PC-3 (cell line): ENCODE results near the gene ID2. TPM values are rescaled to one million over a fixed set of nuclear protein-coding genes. Genes with fewer than 3 reads are reported as not detected.
A peak's percentile ranks its signal among the peaks of the same experiment; 100 is the strongest.

Source experiments
- ATAC-seq: fragments of 200-7000 bp; cut with Tn5 transposase; 2 replicates; pipeline ENCODE4 v1.9.1; 2020; ENCODE audit warnings: mild to moderate bottlenecking, moderate library complexity
- BruUV-seq: library from RNA; stranded (reverse); fragments of 400-500 nt; replicated peaks from 2 replicates; lab custom pipeline; 2021; lab: Mats Ljungman, UMichigan
- CTCF ChIA-PET: fragments of 300-600 bp; sonication (Branson Sonifier 250); formaldehyde crosslinking; loops from one replicate; lab custom pipeline; 2022; ENCODE audit warnings: antibody characterized with exemption; lab: Charles Lee
- POLR2A ChIA-PET: fragments of 300-600 bp; sonication (Branson Sonifier 250); formaldehyde crosslinking; loops from one replicate; lab custom pipeline; 2022; ENCODE audit warnings: antibody characterized with exemption; ENCODE audit not compliant: unreplicated experiment; lab: Charles Lee
- DNase-seq: peaks from one replicate; pipeline ENCODE4 v3.0.0-alpha.2; 2015
- H2AFZ ChIP-seq: fragments of 300-600 bp; sonication (generic); 2 replicates; pipeline ENCODE4 v1.6.0; 2016; ENCODE audit warnings: antibody characterized with exemption, low read length
- H3F3A ChIP-seq: fragments of 300-600 bp; sonication (generic); one replicate; pipeline ENCODE4 v1.6.0; 2017; ENCODE audit warnings: antibody characterized with exemption, low read length, control low read depth, mild to moderate bottlenecking; ENCODE audit not compliant: unreplicated experiment
- H3K27ac ChIP-seq: fragments of 300-600 bp; sonication (generic); 2 replicates; pipeline ENCODE4 v1.5.1; 2016; ENCODE audit warnings: mild to moderate bottlenecking, low read length
- H3K27me3 ChIP-seq: fragments of 300-600 bp; sonication (generic); 2 replicates; pipeline ENCODE4 v1.6.1; 2016; ENCODE audit warnings: low read length, mixed read lengths
- H3K36me3 ChIP-seq: fragments of 300-600 bp; sonication (generic); 2 replicates; pipeline ENCODE4 v1.6.1; 2016; ENCODE audit warnings: low read depth, mixed run types, low read length, mixed read lengths
- H3K4me1 ChIP-seq: fragments of 300-600 bp; sonication (generic); 2 replicates; pipeline ENCODE4 v1.5.1; 2016; ENCODE audit warnings: low read length; ENCODE audit not compliant: insufficient read depth
- H3K4me2 ChIP-seq: fragments of 300-600 bp; sonication (generic); 2 replicates; pipeline ENCODE4 v1.6.0; 2016; ENCODE audit warnings: low read length
- H3K4me3 ChIP-seq: fragments of 300-600 bp; sonication (generic); 2 replicates; pipeline ENCODE4 v1.5.1; 2016; ENCODE audit warnings: mild to moderate bottlenecking, low read length, mixed read lengths
- H3K79me2 ChIP-seq: fragments of 300-600 bp; sonication (generic); 2 replicates; pipeline ENCODE4 v1.6.1; 2017; ENCODE audit warnings: low read length, mixed read lengths
- H3K9ac ChIP-seq: fragments of 300-600 bp; sonication (generic); 2 replicates; pipeline ENCODE4 v1.6.0; 2016; ENCODE audit warnings: mild to moderate bottlenecking, low read length
- H3K9me2 ChIP-seq: fragments of 300-600 bp; sonication (generic); replicated peaks from 2 replicates; pipeline ENCODE4 v1.6.1; 2016; ENCODE audit warnings: mixed run types, low read length, mixed read lengths
- H3K9me3 ChIP-seq: fragments of 300-600 bp; sonication (generic); 2 replicates; pipeline ENCODE4 v1.6.1; 2016; ENCODE audit warnings: low read length, mixed read lengths
- H4K20me1 ChIP-seq: fragments of 300-600 bp; sonication (generic); 2 replicates; pipeline ENCODE4 v1.6.1; 2016; ENCODE audit warnings: low read length, mixed read lengths
- CTCF ChIP-seq: fragments of 300-600 bp; sonication (generic); conservative IDR thresholded peaks from 2 replicates; pipeline ENCODE4 v1.5.1; 2017; ENCODE audit warnings: antibody characterized with exemption, low read depth, mild to moderate bottlenecking, low read length
- EZH2 ChIP-seq: fragments of 300-600 bp; sonication (generic); IDR thresholded peaks from one replicate; pipeline ENCODE4 v1.6.1; 2017; ENCODE audit warnings: antibody characterized with exemption, mild to moderate bottlenecking, low read length; ENCODE audit not compliant: unreplicated experiment
- EZH2phosphoT487 ChIP-seq: fragments of 300-600 bp; sonication (generic); IDR thresholded peaks from 2 replicates; pipeline ENCODE4 v1.6.1; 2018; ENCODE audit warnings: mild to moderate bottlenecking, antibody characterized with exemption, low read length, borderline replicate concordance
- intact Hi-C: fragments of 100-400 bp; cut with micrococcal nuclease; formaldehyde crosslinking; loops from 2 replicates; pipeline ENCODE4 v1.9.0; 2023
- total RNA-seq: library from RNA; depleted of rRNA; stranded (reverse); fragments of >200 nt; gene quantifications from 2 replicates; pipeline ENCODE4 v1.2.3, GENCODE V29; 2014

Gene ID2
- total RNA-seq, 1 experiment from 2014 or later = 92.1 TPM

DNA sequence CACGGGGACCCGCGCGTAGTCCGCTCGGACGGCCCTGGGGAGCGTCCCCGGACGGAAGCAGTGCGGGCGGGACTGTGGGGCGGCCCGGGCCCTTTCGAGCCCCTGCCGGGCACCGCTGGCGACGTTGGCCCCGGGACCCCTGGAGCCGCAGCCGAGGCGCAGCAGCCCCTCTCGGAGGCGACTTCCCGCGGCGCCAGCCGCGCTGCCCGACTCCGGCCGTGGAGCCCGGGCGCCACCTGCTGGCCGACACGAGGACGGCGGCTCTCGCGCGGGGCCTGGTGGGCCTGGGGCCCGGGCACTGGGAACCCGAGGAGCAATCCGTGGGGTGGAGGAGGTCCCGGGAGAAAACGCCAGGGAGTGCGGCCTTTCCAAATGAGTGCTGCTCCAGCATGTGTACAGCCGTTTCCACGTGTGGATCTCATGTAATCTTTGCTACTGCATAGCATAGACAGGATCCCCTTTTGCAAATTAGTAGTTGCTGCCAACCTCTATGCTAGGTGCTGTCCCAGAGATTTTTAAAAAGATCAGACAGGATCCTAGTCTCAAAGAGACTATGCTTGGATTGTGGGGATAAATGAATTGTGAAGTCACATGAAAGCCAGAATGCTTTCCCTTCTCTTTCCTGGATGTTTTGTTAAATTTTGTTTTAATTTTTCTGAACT, 4.0 kb downstream of the ID2 start:
- peaks cover 13% of the 10 kb centered on the region for H4K20me1 ChIP-seq
- H3K9me3 ChIP-seq = no peaks in the 10 kb centered on the region
- no peaks in the 10 kb centered on the region for H3K27me3 ChIP-seq
- H3F3A ChIP-seq = no peaks in the 10 kb centered on the region
- ChIA-PET POLR2A (no interaction called here), CTCF (no interaction called here)
- ATAC-seq (peak; percentile 30), DNase-seq (peak; percentile 78)
- TF ChIP-seq EZH2phosphoT487 = no peak
- TF ChIP-seq CTCF = peak; percentile 89
- TF ChIP-seq EZH2 = no peak
- intact Hi-C loops = loop anchor here (1.0 to 10.0 kb wide), 8 partner anchors 297 to 1567 kb away; no protein-coding TSS in a partner anchor
- peak overlapping the region; percentile 67 for H3K9ac ChIP-seq
- peak overlapping the region; percentile 88 for H3K4me2 ChIP-seq
- peaks cover 19% of the 10 kb centered on the region for H3K79me2 ChIP-seq
- no peaks in the 10 kb centered on the region for H3K9me2 ChIP-seq
- H3K4me1 ChIP-seq = peaks cover 15% of the 10 kb centered on the region
- H3K4me3 ChIP-seq = peak overlapping the region; percentile 81
- no TSS peak for BruUV-seq
- no peaks in the 10 kb centered on the region for H3K36me3 ChIP-seq
- no peak overlapping the region for H3K27ac ChIP-seq
- H2AFZ ChIP-seq = peak overlapping the region; percentile 82; the same call in 1 of the 2 replicates

- Histone ChIP-seq H3K36me3 (no peaks in the 10 kb centered on the region), H3K27ac (no peak overlapping the region), H3K79me2 (no peaks in the 10 kb centered on the region), H3K4me2 (no peak overlapping the region), H3K9ac (no peak overlapping the region), H2AFZ (no peak overlapping the region), H3K4me3 (no peak overlapping the region), H3F3A (no peaks in the 10 kb centered on the region), H3K4me1 (peaks cover 23% of the 10 kb centered on the region), H3K9me3 (no peaks in the 10 kb centered on the region), H3K9me2 (no peaks in the 10 kb centered on the region), H3K27me3 (no peaks in the 10 kb centered on the region), H4K20me1 (no peaks in the 10 kb centered on the region)
- ChIA-PET POLR2A (no interaction called here), CTCF (no interaction called here)
- DNase-seq (no peak), ATAC-seq (no peak)
- intact Hi-C loops = loop anchor here (2.0 kb wide), 1 partner anchor 69 kb away; no protein-coding TSS in a partner anchor
- no TSS peak for BruUV-seq
- no peak for TF ChIP-seq EZH2phosphoT487
- no peak for TF ChIP-seq CTCF
These were observed 10.1 kb downstream of the ID2 start for GRCh38 chr2:8691859-8692437.

GRCh38 chr2:8692783-8693156, 10.9 kb downstream of the ID2 start:
- Histone ChIP-seq H2AFZ (peak overlapping the region; percentile 83), H3K27me3 (no peaks in the 10 kb centered on the region), H3K27ac (no peak overlapping the region), H3K36me3 (no peaks in the 10 kb centered on the region), H3K4me1 (peaks cover 23% of the 10 kb centered on the region), H3K79me2 (no peaks in the 10 kb centered on the region), H4K20me1 (no peaks in the 10 kb centered on the region), H3K4me3 (peak overlapping the region; percentile 63), H3F3A (no peaks in the 10 kb centered on the region), H3K4me2 (peak overlapping the region; percentile 90), H3K9me3 (no peaks in the 10 kb centered on the region), H3K9ac (no peak overlapping the region), H3K9me2 (no peaks in the 10 kb centered on the region)
- ATAC-seq (peak; percentile 35), DNase-seq (peak; percentile 36)
- ChIA-PET CTCF (interaction anchor here (0.6 to 1.8 kb wide), 6 partner anchors 11 to 1576 kb away, joined by 3 to 9 read pairs (median 5); partner anchors contain the start of gene ID2), POLR2A (no interaction called here)
- TF ChIP-seq CTCF = no peak
- no peak for TF ChIP-seq EZH2
- TF ChIP-seq EZH2phosphoT487 = no peak
- intact Hi-C loops = loop anchor here (2.0 kb wide), 1 partner anchor 68 kb away; no protein-coding TSS in a partner anchor
- BruUV-seq = no TSS peak
